NCI-H2196 treated with DMSO at 0.1 percent for 48 hours (cell line): ENCODE data around the gene RPN2.

ENCODE experiments used
- DNase-seq: peaks from one replicate; lab custom pipeline; 2025; ENCODE audit not compliant: unreplicated experiment; lab: John Stamatoyannopoulos, UW

RPN2 gene

GRCh38 chr20:37238935-37239451 lies 59.9 kb downstream of the RPN2 start:
- DNase-seq: no peak

GRCh38 chr20:37240337-37241067 lies 61.4 kb downstream of the RPN2 start:
- no peak for DNase-seq

- DNase-seq: no peak
Observed at GRCh38 chr20:37242503-37242902, 63.4 kb downstream of the RPN2 start.

GRCh38 chr20:37243076-37243936 lies 64.2 kb downstream of the RPN2 start:
- DNase-seq: no peak

- no peak for DNase-seq
Observed at GRCh38 chr20:37243937-37244571, 64.9 kb downstream of the RPN2 start.

GRCh38 chr20:37244572-37244957 lies 65.4 kb downstream of the RPN2 start:
- no peak for DNase-seq

GRCh38 chr20:37245216-37246150 lies 66.4 kb downstream of the RPN2 start:
- no peak for DNase-seq

GRCh38 chr20:37246736-37247135 lies 67.6 kb downstream of the RPN2 start:
- no peak for DNase-seq

- DNase-seq: no peak
Observed at GRCh38 chr20:37247547-37247946, 68.4 kb downstream of the RPN2 start.

- DNase-seq: no peak
Observed at GRCh38 chr20:37249304-37249703, 70.2 kb downstream of the RPN2 start.

GRCh38 chr20:37251825-37252477 lies 72.8 kb downstream of the RPN2 start:
- no peak for DNase-seq

- no peak for DNase-seq
Observed at GRCh38 chr20:37253087-37253486, 74.0 kb downstream of the RPN2 start.

GRCh38 chr20:37254114-37254878 lies 75.2 kb downstream of the RPN2 start:
- DNase-seq: no peak

- no peak for DNase-seq
Observed at GRCh38 chr20:37256286-37256685, 77.2 kb downstream of the RPN2 start.

GRCh38 chr20:37257530-37257929 lies 78.4 kb downstream of the RPN2 start:
- no peak for DNase-seq

- no peak for DNase-seq
Observed at GRCh38 chr20:37257988-37258387, 78.9 kb downstream of the RPN2 start.

GRCh38 chr20:37259031-37259430 lies 79.9 kb downstream of the RPN2 start:
- DNase-seq: no peak

- no peak for DNase-seq
Observed at GRCh38 chr20:37259865-37260264, 80.7 kb downstream of the RPN2 start.

GRCh38 chr20:37260923-37261322 lies 81.8 kb downstream of the RPN2 start:
- no peak for DNase-seq
